GM12878 (cell line): ENCODE data around the gene ARL17B. TPM values are rescaled to one million over a fixed set of nuclear protein-coding genes. Genes with fewer than 3 reads are reported as not detected.
"Not testable (repeated sequence)": the region's sequence is repeated elsewhere in the genome, so short reads cannot be mapped to it uniquely, and the experiment has no call there.

Experiments used
- ATAC-seq: fragments of 200-7000 bp; cut with Tn5 transposase; 3 replicates; pipeline ENCODE4 v1.9.1; 2020; ENCODE audit warnings: mild to moderate bottlenecking, moderate library complexity
- BruUV-seq: library from RNA; stranded (reverse); fragments of 400-500 nt; replicated peaks from 2 replicates; lab custom pipeline; 2021; lab: Mats Ljungman, UMichigan
- CTCF ChIA-PET: fragments of 300-600 bp; sonication (Branson Sonifier 250); formaldehyde crosslinking; extraction: SDS; loops from one replicate; lab custom pipeline; 2021; ENCODE audit warnings: inconsistent platforms; lab: Yijun Ruan, JAX
- POLR2A ChIA-PET: fragments of 350-600 bp; formaldehyde crosslinking; extraction: SDS; loops from one replicate; lab custom pipeline; 2021; ENCODE audit warnings: inconsistent platforms; lab: Charles Lee
- RAD21 ChIA-PET: fragments of 300-600 bp; sonication (Branson Sonifier 250); formaldehyde crosslinking; loops from one replicate; lab custom pipeline; 2023; ENCODE audit warnings: antibody characterized with exemption; ENCODE audit not compliant: unreplicated experiment; lab: Charles Lee
- SMC1A ChIA-PET: fragments of 300-600 bp; sonication (Branson Sonifier 250); formaldehyde crosslinking; loops from one replicate; lab custom pipeline; 2023; ENCODE audit not compliant: unreplicated experiment, uncharacterized antibody; lab: Charles Lee
- DNase-seq: peaks from one replicate; pipeline ENCODE4 v3.0.0-alpha.2; 2011; ENCODE audit warnings: low read depth, low spot score
- FAIRE-seq: peaks from 3 replicates; lab custom pipeline; 2011; peaks lifted over from hg19 to GRCh38; lab: Jason Lieb, UNC
- H2AFZ ChIP-seq: 2 replicates; pipeline ENCODE4 v1.6.0; 2011; ENCODE audit warnings: low read depth, low read length, control low read depth; ENCODE audit not compliant: control insufficient read depth
- H3K27ac ChIP-seq: 2 replicates; pipeline ENCODE4 v1.5.1; 2011; ENCODE audit warnings: control low read depth; ENCODE audit not compliant: control insufficient read depth, insufficient read depth
- H3K27me3 ChIP-seq, 2 experiments: replicated peaks in 1 of 2; 2 replicates each; pipeline versions ENCODE4 v1.6.0 to v1.6.1; 2011; ENCODE audit warnings: low read length in 1 of 2; ENCODE audit not compliant: control insufficient read depth in 2 of 2, insufficient read depth in 2 of 2
- H3K36me3 ChIP-seq, 2 experiments: 2 replicates each; pipeline ENCODE4 v1.5.1; 2011; ENCODE audit warnings: low read length in 1 of 2; ENCODE audit not compliant: control insufficient read depth in 2 of 2, insufficient read depth in 2 of 2
- H3K4me1 ChIP-seq: 2 replicates; pipeline ENCODE4 v1.6.1; 2011; ENCODE audit warnings: mild to moderate bottlenecking, low read length, moderate library complexity, mixed read lengths; ENCODE audit not compliant: control insufficient read depth, insufficient read depth
- H3K4me2 ChIP-seq: 2 replicates; pipeline ENCODE4 v1.6.0; 2011; ENCODE audit warnings: control low read depth; ENCODE audit not compliant: control insufficient read depth, insufficient read depth
- H3K4me3 ChIP-seq: fragments of 200-600 bp; sonication (generic); 2 replicates; pipeline ENCODE4 v1.5.1; 2016
- H3K79me2 ChIP-seq: 2 replicates; pipeline ENCODE4 v1.6.0; 2011; ENCODE audit warnings: low read length; ENCODE audit not compliant: control insufficient read depth, insufficient read depth
- H3K9ac ChIP-seq: 2 replicates; pipeline ENCODE4 v1.8.0; 2011; ENCODE audit warnings: low read length, control low read depth, mixed read lengths; ENCODE audit not compliant: control insufficient read depth, insufficient read depth
- H3K9me3 ChIP-seq: replicated peaks from 3 replicates; pipeline ENCODE4 v1.5.1; 2011; ENCODE audit warnings: mild to moderate bottlenecking, low read length; ENCODE audit not compliant: control insufficient read depth, insufficient read depth
- H4K20me1 ChIP-seq: 2 replicates; pipeline ENCODE4 v1.6.0; 2011; ENCODE audit not compliant: control insufficient read depth, insufficient read depth
- BACH1 ChIP-seq: fragments of 450-650 bp; IDR thresholded peaks from 2 replicates; pipeline ENCODE4 v1.6.1; 2017; ENCODE audit warnings: mild to moderate bottlenecking, borderline replicate concordance
- CREM ChIP-seq: IDR thresholded peaks from 2 replicates; pipeline ENCODE4 v1.6.1; 2014; ENCODE audit warnings: antibody characterized with exemption, low read depth
- GATAD2B ChIP-seq: fragments of 450-650 bp; conservative IDR thresholded peaks from 2 replicates; pipeline ENCODE4 v1.6.1; 2017; ENCODE audit warnings: low read depth, mild to moderate bottlenecking, moderate library complexity
- IKZF1 ChIP-seq: fragments of 450-650 bp; conservative IDR thresholded peaks from 2 replicates; pipeline ENCODE4 v1.6.1; 2017; ENCODE audit warnings: antibody characterized with exemption, mild to moderate bottlenecking
- WGBS: methylation state at CpG from one replicate; pipeline ENCODE4 v1.1.6; 2016; ENCODE audit warnings: low lambda C conversion rate; ENCODE audit not compliant: insufficient replicate concordance, insufficient coverage; ENCODE audit errors: missing lambda C conversion rate; 5-methylcytosine and 5-hydroxymethylcytosine counted together
- in situ Hi-C: fragments of 300-500 bp; cut with MboI; formaldehyde crosslinking; loops from 9 replicates; pipeline ENCODE4 v1.14.3; 2018; ENCODE audit warnings: mixed read lengths
- intact Hi-C: fragments of 100-400 bp; cut with micrococcal nuclease; formaldehyde crosslinking; loops from one replicate; pipeline ENCODE4 v1.14.2; 2022; ENCODE audit not compliant: unreplicated experiment
- polyA plus RNA-seq, 11 experiments: library from polyadenylated mRNA; depleted of rRNA in 4 of 11; unstranded in 6 of 11; stranded (reverse) in 5 of 11; fragments of >200 nt; fragmentation: Nextera tagmentation in 4 of 11; fragmentation: Illumina TruSeq in 1 of 11; extraction: Ambion mirVana in 4 of 11; extraction: Trizol in 1 of 11; gene quantifications; 1 replicate in 1 of 11; 2 replicates in 10 of 11; pipeline versions ENCODE4 v1.2.1 to v1.2.3, GENCODE V29; 2011 to 2016; ENCODE audit warnings: inconsistent platforms in 2 of 11, missing spikeins in 2 of 11, low read depth in 1 of 11
- small RNA-seq: library from RNA; depleted of rRNA; stranded (forward); fragments of <200 nt; gene quantifications from one replicate; pipeline ENCODE3, GENCODE V24; 2014
- total RNA-seq, 4 experiments: library from RNA; depleted of rRNA in 3 of 4; stranded (reverse); fragments of >200 nt in 3 of 4; fragmentation: Illumina TruSeq in 1 of 4; extraction: Trizol in 1 of 4; gene quantifications; 2 replicates each; pipeline versions ENCODE4 v1.2.1 to v1.2.3, GENCODE V29; 2013 to 2021

The ARL17B gene
- total and polyA plus RNA-seq, 10 of the 15 experiments (the other 5 are each of a cell fraction or from before 2014, with no cell fraction given): 6.0 to 25.1 (median 14.2) TPM

- CTCF ChIA-PET, DNase-seq, RAD21 ChIA-PET, H3K36me3 ChIP-seq, SMC1A ChIA-PET, H3K9me3 ChIP-seq, H3K27ac ChIP-seq, H3K27me3 ChIP-seq, BruUV-seq, POLR2A ChIA-PET, FAIRE-seq, in situ Hi-C loops, H3K4me1 ChIP-seq, intact Hi-C loops, H3K79me2 ChIP-seq, H4K20me1 ChIP-seq: not testable (repeated sequence)
- H3K4me2 ChIP-seq: 0 out of 2 replicates have a peak overlapping the region, but pooled peaks have one; percentile 31
- peak overlapping the region; percentile 85 for H2AFZ ChIP-seq
- WGBS: 1% methylated on average over 37 of the region's 54 CpGs
- peak overlapping the region; percentile 51; the same call in 1 of the 2 replicates for H3K9ac ChIP-seq
- H3K4me3 ChIP-seq: peak overlapping the region; percentile 51
- TF ChIP-seq GATAD2B (peak; percentile 45; the same call in 1 of the 2 replicates), CREM (0 out of 2 replicates have a peak, but pooled peaks have one; percentile 5), IKZF1 (0 out of 2 replicates have a peak, but pooled peaks have one; percentile 18), BACH1 (peak; percentile 54; the same call in 1 of the 2 replicates)
- peak; percentile 63 for ATAC-seq
Observed at GRCh38 chr17:46224864-46225263, 136.7 kb downstream of the ARL17B start.

Small RNA genes within 50 kb of the gene (small RNA-seq; reads per million reads assigned to genes)
- gene RN7SL656P: not detected

Other genes with a start within 250 kb of the ARL17B start
- gene KANSL1, start 168.3 kb downstream of the ARL17B start, total RNA-seq (2014; rRNA removed): 38.1 and 41.9 TPM in 2 replicates
- 55.1 and 58.9 TPM in 2 replicates for gene KANSL1, start 168.3 kb downstream of the ARL17B start, total RNA-seq (2014; rRNA removed; fragmentation: Illumina TruSeq; extraction: Trizol)
- gene KANSL1, start 168.3 kb downstream of the ARL17B start, total RNA-seq (2021): 53.1 and 60.6 TPM in 2 replicates
- gene KANSL1, start 168.3 kb downstream of the ARL17B start, polyA plus RNA-seq (2011; rRNA removed): 29.8 and 35.5 TPM in 2 replicates
- 27.4 and 30.2 TPM in 2 replicates for gene KANSL1, start 168.3 kb downstream of the ARL17B start, polyA plus RNA-seq (2014; fragmentation: Illumina TruSeq; extraction: Trizol)
- 1 to 10 TPM; 4.7 to 8.8 TPM for gene KANSL1, start 168.3 kb downstream of the ARL17B start, polyA plus RNA-seq (2014; fragmentation: Nextera tagmentation; extraction: Ambion mirVana)
- 21.8 and 28.6 TPM in 2 replicates for gene KANSL1, start 168.3 kb downstream of the ARL17B start, polyA plus RNA-seq (2014; rRNA removed)
- gene KANSL1, start 168.3 kb downstream of the ARL17B start, polyA plus RNA-seq (2016; fragmentation: Nextera tagmentation; extraction: Ambion mirVana): 10 to 100 TPM; 17.9 to 22.1 TPM
- 2.7 and 3.4 TPM in 2 replicates for gene LRRC37A, start 66.6 kb downstream of the ARL17B start, total RNA-seq (2014; rRNA removed)
- 3.4 and 3.6 TPM in 2 replicates for gene LRRC37A, start 66.6 kb downstream of the ARL17B start, total RNA-seq (2014; rRNA removed; fragmentation: Illumina TruSeq; extraction: Trizol)
- gene LRRC37A, start 66.6 kb downstream of the ARL17B start, total RNA-seq (2021): 1.8 and 2.5 TPM in 2 replicates
- 4.0 and 4.3 TPM in 2 replicates for gene LRRC37A, start 66.6 kb downstream of the ARL17B start, polyA plus RNA-seq (2011; rRNA removed)
- gene LRRC37A, start 66.6 kb downstream of the ARL17B start, polyA plus RNA-seq (2014; fragmentation: Illumina TruSeq; extraction: Trizol): 2.3 and 3.1 TPM in 2 replicates
- gene LRRC37A, start 66.6 kb downstream of the ARL17B start, polyA plus RNA-seq (2014; fragmentation: Nextera tagmentation; extraction: Ambion mirVana): under 1 TPM; 0.18 to 0.20 TPM
- gene LRRC37A, start 66.6 kb downstream of the ARL17B start, polyA plus RNA-seq (2014; rRNA removed): 2.1 and 3.2 TPM in 2 replicates
- gene LRRC37A, start 66.6 kb downstream of the ARL17B start, polyA plus RNA-seq (2016; fragmentation: Nextera tagmentation; extraction: Ambion mirVana): 1 to 10 TPM; 1.2 TPM
- 5.4 TPM in 2 replicates for gene LRRC37A2, start 150.7 kb upstream of the ARL17B start, total RNA-seq (2014; rRNA removed)
- 5.9 and 6.2 TPM in 2 replicates for gene LRRC37A2, start 150.7 kb upstream of the ARL17B start, total RNA-seq (2014; rRNA removed; fragmentation: Illumina TruSeq; extraction: Trizol)
- gene LRRC37A2, start 150.7 kb upstream of the ARL17B start, total RNA-seq (2021): 5.6 and 5.8 TPM in 2 replicates
- 8.4 and 9.9 TPM in 2 replicates for gene LRRC37A2, start 150.7 kb upstream of the ARL17B start, polyA plus RNA-seq (2011; rRNA removed)
- gene LRRC37A2, start 150.7 kb upstream of the ARL17B start, polyA plus RNA-seq (2014; fragmentation: Illumina TruSeq; extraction: Trizol): 7.1 TPM in 2 replicates
- gene LRRC37A2, start 150.7 kb upstream of the ARL17B start, polyA plus RNA-seq (2014; fragmentation: Nextera tagmentation; extraction: Ambion mirVana): 1 to 10 TPM; 2.8 to 4.0 TPM
- 4.8 and 5.3 TPM in 2 replicates for gene LRRC37A2, start 150.7 kb upstream of the ARL17B start, polyA plus RNA-seq (2014; rRNA removed)
- gene LRRC37A2, start 150.7 kb upstream of the ARL17B start, polyA plus RNA-seq (2016; fragmentation: Nextera tagmentation; extraction: Ambion mirVana): 10 to 100 TPM in 1 of 2 experiments, 1 to 10 TPM in 1; 9.9 to 10.5 TPM
- gene ARL17A, start 217.9 kb upstream of the ARL17B start, total RNA-seq (2014; rRNA removed): 11.0 and 12.6 TPM in 2 replicates
- 17.0 and 17.3 TPM in 2 replicates for gene ARL17A, start 217.9 kb upstream of the ARL17B start, total RNA-seq (2014; rRNA removed; fragmentation: Illumina TruSeq; extraction: Trizol)
- 15.1 and 20.0 TPM in 2 replicates for gene ARL17A, start 217.9 kb upstream of the ARL17B start, total RNA-seq (2021)
- gene ARL17A, start 217.9 kb upstream of the ARL17B start, polyA plus RNA-seq (2011; rRNA removed): 38.7 and 39.1 TPM in 2 replicates
- 20.3 and 23.9 TPM in 2 replicates for gene ARL17A, start 217.9 kb upstream of the ARL17B start, polyA plus RNA-seq (2014; fragmentation: Illumina TruSeq; extraction: Trizol)
- gene ARL17A, start 217.9 kb upstream of the ARL17B start, polyA plus RNA-seq (2014; fragmentation: Nextera tagmentation; extraction: Ambion mirVana): 1 to 10 TPM; 4.0 to 5.9 TPM
- 20.2 and 20.7 TPM in 2 replicates for gene ARL17A, start 217.9 kb upstream of the ARL17B start, polyA plus RNA-seq (2014; rRNA removed)
- 10 to 100 TPM; 16.3 to 19.0 TPM for gene ARL17A, start 217.9 kb upstream of the ARL17B start, polyA plus RNA-seq (2016; fragmentation: Nextera tagmentation; extraction: Ambion mirVana)
- 14.4 and 16.9 TPM in 2 replicates for gene NSF, start 228.9 kb upstream of the ARL17B start, total RNA-seq (2014; rRNA removed)
- gene NSF, start 228.9 kb upstream of the ARL17B start, total RNA-seq (2014; rRNA removed; fragmentation: Illumina TruSeq; extraction: Trizol): 15.5 and 15.8 TPM in 2 replicates
- gene NSF, start 228.9 kb upstream of the ARL17B start, total RNA-seq (2021): 16.0 and 18.1 TPM in 2 replicates
- 16.6 and 18.7 TPM in 2 replicates for gene NSF, start 228.9 kb upstream of the ARL17B start, polyA plus RNA-seq (2011; rRNA removed)
- 17.2 and 19.4 TPM in 2 replicates for gene NSF, start 228.9 kb upstream of the ARL17B start, polyA plus RNA-seq (2014; fragmentation: Illumina TruSeq; extraction: Trizol)
- 1 to 10 TPM; 6.8 to 7.6 TPM for gene NSF, start 228.9 kb upstream of the ARL17B start, polyA plus RNA-seq (2014; fragmentation: Nextera tagmentation; extraction: Ambion mirVana)
- gene NSF, start 228.9 kb upstream of the ARL17B start, polyA plus RNA-seq (2014; rRNA removed): 8.9 and 10.2 TPM in 2 replicates
- 10 to 100 TPM; 24.3 to 25.6 TPM for gene NSF, start 228.9 kb upstream of the ARL17B start, polyA plus RNA-seq (2016; fragmentation: Nextera tagmentation; extraction: Ambion mirVana)